Activated CD8-positive, alpha-beta memory T cell treated with anti-CD3 and anti-CD28 coated beads, Interleukin-2, amount 10 ng/mL, durations not matched to agents 7 days and 5 days (primary cell): ENCODE results near the gene MOXD1. TPM values are rescaled to one million over a fixed set of nuclear protein-coding genes. Genes with fewer than 3 reads are reported as not detected.
"Not testable (repeated sequence)": the region's sequence is repeated elsewhere in the genome, so short reads cannot be mapped to it uniquely, and the experiment has no call there.

Experiments
- ATAC-seq: fragments of 150-1000 bp; cut with Tn5 transposase; one replicate; pipeline ENCODE4 v1.10.0; 2021; ENCODE audit warnings: moderate library complexity
- CTCF ChIA-PET: fragments of 350-600 bp; sonication (Branson Sonifier 250); formaldehyde crosslinking; loops from one replicate; lab custom pipeline; 2021; ENCODE audit warnings: antibody characterized with exemption; lab: Charles Lee
- DNase-seq: peaks from one replicate; pipeline ENCODE4 v3.0.0-alpha.2; 2020
- H3K27ac Mint-ChIP-seq: one replicate; pipeline ENCODE4 v1.8.0; 2021; ENCODE audit warnings: mild to moderate bottlenecking, mixed read lengths
- H3K27me3 Mint-ChIP-seq: one replicate; pipeline ENCODE4 v1.8.0; 2021; ENCODE audit warnings: mixed read lengths
- H3K36me3 Mint-ChIP-seq: one replicate; pipeline ENCODE4 v1.8.0; 2021; ENCODE audit warnings: mild to moderate bottlenecking, mixed read lengths
- H3K4me1 Mint-ChIP-seq: one replicate; pipeline ENCODE4 v1.8.0; 2021; ENCODE audit warnings: mixed read lengths
- H3K4me3 Mint-ChIP-seq: one replicate; pipeline ENCODE4 v1.8.0; 2021; ENCODE audit warnings: mild to moderate bottlenecking, moderate library complexity, mixed read lengths
- H3K9me3 Mint-ChIP-seq: one replicate; pipeline ENCODE4 v1.8.0; 2022; ENCODE audit warnings: low read depth, mixed read lengths
- total RNA-seq, 2 experiments: library from RNA; stranded (reverse); gene quantifications; one replicate each; pipeline ENCODE4 v1.2.3, GENCODE V29; 2021

Gene MOXD1
- total RNA-seq, 2 experiments from 2014 or later: 0.45 TPM; not detected in 1

GRCh38 chr6:132279592-132280139, 121.6 kb downstream of the MOXD1 start:
- DNase-seq (peak; percentile 76), ATAC-seq (peak; percentile 91)
- no peak overlapping the region for H3K27ac Mint-ChIP-seq
- CTCF ChIA-PET: interaction anchor here (0.6 to 5.8 kb wide), 60 partner anchors 9 to 1772 kb away, joined by 3 to 133 read pairs (median 4); partner anchors contain the start of genes SLC2A12 and STX7
- H3K9me3 Mint-ChIP-seq: no peaks in the 10 kb centered on the region
- no peaks in the 10 kb centered on the region for H3K36me3 Mint-ChIP-seq
- peak overlapping the region; percentile 66 for H3K4me3 Mint-ChIP-seq
- H3K27me3 Mint-ChIP-seq: peaks cover 21% of the 10 kb centered on the region
- H3K4me1 Mint-ChIP-seq: peaks cover 2% of the 10 kb centered on the region

GRCh38 chr6:132275066-132275970, 126.0 kb downstream of the MOXD1 start:
- Mint-ChIP-seq H3K4me1 (peaks cover 2% of the 10 kb centered on the region), H3K9me3 (no peaks in the 10 kb centered on the region), H3K27ac (no peak overlapping the region), H3K36me3 (no peaks in the 10 kb centered on the region), H3K4me3 (no peak overlapping the region), H3K27me3 (peaks cover 13% of the 10 kb centered on the region)
- CTCF ChIA-PET: no interaction called here
- no peak for DNase-seq
- no peak for ATAC-seq

GRCh38 chr6:132272776-132273175, 128.5 kb downstream of the MOXD1 start:
- H3K4me3 Mint-ChIP-seq: no peak overlapping the region
- no peaks in the 10 kb centered on the region for H3K36me3 Mint-ChIP-seq
- H3K27ac Mint-ChIP-seq: no peak overlapping the region
- ATAC-seq (no peak), DNase-seq (no peak)
- peaks cover 15% of the 10 kb centered on the region for H3K27me3 Mint-ChIP-seq
- H3K9me3 Mint-ChIP-seq: no peaks in the 10 kb centered on the region
- no peaks in the 10 kb centered on the region for H3K4me1 Mint-ChIP-seq
- CTCF ChIA-PET: interaction anchor here (0.7 to 1.1 kb wide), 3 partner anchors 85 to 214 kb away, joined by 3 to 4 read pairs (median 3); no protein-coding TSS in a partner anchor

- CTCF ChIA-PET: interaction anchor here (1.1 to 2.4 kb wide), 3 partner anchors 9 to 171 kb away, joined by 3 to 19 read pairs (median 3); no protein-coding TSS in a partner anchor
- H3K27me3 Mint-ChIP-seq: peaks cover 15% of the 10 kb centered on the region
- no peaks in the 10 kb centered on the region for H3K36me3 Mint-ChIP-seq
- H3K4me1 Mint-ChIP-seq: no peaks in the 10 kb centered on the region
- no peaks in the 10 kb centered on the region for H3K9me3 Mint-ChIP-seq
- no peak overlapping the region for H3K27ac Mint-ChIP-seq
- no peak for DNase-seq
- ATAC-seq: no peak
- no peak overlapping the region for H3K4me3 Mint-ChIP-seq
Observed at GRCh38 chr6:132270726-132271402, 130.4 kb downstream of the MOXD1 start.

- not testable (repeated sequence) for DNase-seq, H3K4me1 Mint-ChIP-seq, H3K27ac Mint-ChIP-seq, ATAC-seq, H3K27me3 Mint-ChIP-seq, H3K9me3 Mint-ChIP-seq, H3K4me3 Mint-ChIP-seq, H3K36me3 Mint-ChIP-seq
- CTCF ChIA-PET: interaction anchor here (1.0 to 1.7 kb wide), 2 partner anchors 9 to 11 kb away, joined by 3 read pairs; no protein-coding TSS in a partner anchor
Observed at GRCh38 chr6:132268666-132269065, 132.6 kb downstream of the MOXD1 start.

GRCh38 chr6:132268209-132268608, 133.1 kb downstream of the MOXD1 start:
- ATAC-seq (no peak), DNase-seq (no peak)
- Mint-ChIP-seq H3K36me3 (no peaks in the 10 kb centered on the region), H3K4me3 (no peak overlapping the region), H3K4me1 (no peaks in the 10 kb centered on the region), H3K27me3 (peaks cover 10% of the 10 kb centered on the region), H3K27ac (no peak overlapping the region), H3K9me3 (no peaks in the 10 kb centered on the region)
- CTCF ChIA-PET: interaction anchor here (1.0 to 1.9 kb wide), 3 partner anchors 8 to 12 kb away, joined by 3 to 9 read pairs (median 3); no protein-coding TSS in a partner anchor

GRCh38 chr6:132265451-132266097, 135.7 kb downstream of the MOXD1 start:
- H3K9me3 Mint-ChIP-seq: no peaks in the 10 kb centered on the region
- ATAC-seq (no peak), DNase-seq (no peak)
- CTCF ChIA-PET: interaction anchor here (1.4 kb wide), 1 partner anchor 14 kb away, joined by 4 read pairs; no protein-coding TSS in a partner anchor
- no peak overlapping the region for H3K27ac Mint-ChIP-seq
- no peaks in the 10 kb centered on the region for H3K36me3 Mint-ChIP-seq
- H3K4me1 Mint-ChIP-seq: no peaks in the 10 kb centered on the region
- peaks cover 11% of the 10 kb centered on the region for H3K27me3 Mint-ChIP-seq
- no peak overlapping the region for H3K4me3 Mint-ChIP-seq

GRCh38 chr6:132264021-132264500, 137.2 kb downstream of the MOXD1 start:
- DNase-seq (no peak), ATAC-seq (no peak)
- Mint-ChIP-seq H3K27ac (no peak overlapping the region), H3K36me3 (no peaks in the 10 kb centered on the region), H3K4me3 (no peak overlapping the region), H3K4me1 (no peaks in the 10 kb centered on the region), H3K9me3 (no peaks in the 10 kb centered on the region), H3K27me3 (peaks cover 17% of the 10 kb centered on the region)
- CTCF ChIA-PET: interaction anchor here (0.9 kb wide), 1 partner anchor 16 kb away, joined by 4 read pairs; no protein-coding TSS in a partner anchor

GRCh38 chr6:132261354-132261753, 139.9 kb downstream of the MOXD1 start:
- no peak overlapping the region for H3K27ac Mint-ChIP-seq
- no peak overlapping the region for H3K4me3 Mint-ChIP-seq
- no peaks in the 10 kb centered on the region for H3K9me3 Mint-ChIP-seq
- H3K27me3 Mint-ChIP-seq: peaks cover 24% of the 10 kb centered on the region
- ATAC-seq: no peak
- H3K36me3 Mint-ChIP-seq: no peaks in the 10 kb centered on the region
- H3K4me1 Mint-ChIP-seq: no peaks in the 10 kb centered on the region
- no peak for DNase-seq
- CTCF ChIA-PET: interaction anchor here (0.5 to 1.2 kb wide), 2 partner anchors 18 to 506 kb away, joined by 3 to 4 read pairs; no protein-coding TSS in a partner anchor

GRCh38 chr6:132259070-132259469, 142.2 kb downstream of the MOXD1 start:
- no peak overlapping the region for H3K27ac Mint-ChIP-seq
- no peak for DNase-seq
- ATAC-seq: no peak
- H3K27me3 Mint-ChIP-seq: peaks cover 23% of the 10 kb centered on the region
- CTCF ChIA-PET: interaction anchor here (1.4 to 2.2 kb wide), 2 partner anchors 10 to 21 kb away, joined by 3 to 8 read pairs; no protein-coding TSS in a partner anchor
- no peaks in the 10 kb centered on the region for H3K9me3 Mint-ChIP-seq
- no peak overlapping the region for H3K4me3 Mint-ChIP-seq
- no peaks in the 10 kb centered on the region for H3K36me3 Mint-ChIP-seq
- H3K4me1 Mint-ChIP-seq: no peaks in the 10 kb centered on the region

GRCh38 chr6:132257561-132257960, 143.7 kb downstream of the MOXD1 start:
- Mint-ChIP-seq H3K36me3 (no peaks in the 10 kb centered on the region), H3K4me1 (no peaks in the 10 kb centered on the region), H3K9me3 (no peaks in the 10 kb centered on the region), H3K27me3 (peaks cover 23% of the 10 kb centered on the region), H3K4me3 (no peak overlapping the region), H3K27ac (no peak overlapping the region)
- CTCF ChIA-PET: no interaction called here
- DNase-seq: no peak
- ATAC-seq: no peak

- peaks cover 22% of the 10 kb centered on the region for H3K27me3 Mint-ChIP-seq
- CTCF ChIA-PET: no interaction called here
- DNase-seq: no peak
Observed at GRCh38 chr6:132256457-132256856, 144.8 kb downstream of the MOXD1 start.

More at GRCh38 chr6:132256457-132256856, 144.8 kb downstream of the MOXD1 start:
- Mint-ChIP-seq H3K9me3 (no peaks in the 10 kb centered on the region), H3K27ac (no peak overlapping the region), H3K4me3 (no peak overlapping the region), H3K4me1 (no peaks in the 10 kb centered on the region), H3K36me3 (no peaks in the 10 kb centered on the region)
- ATAC-seq: no peak
